OCI-M1 (cell line): Measurements from ENCODE around the gene CD244.

Source experiments
- DNase-seq: peaks from one replicate; lab custom pipeline; 2025; lab: John Stamatoyannopoulos, UW

Gene CD244

DNA sequence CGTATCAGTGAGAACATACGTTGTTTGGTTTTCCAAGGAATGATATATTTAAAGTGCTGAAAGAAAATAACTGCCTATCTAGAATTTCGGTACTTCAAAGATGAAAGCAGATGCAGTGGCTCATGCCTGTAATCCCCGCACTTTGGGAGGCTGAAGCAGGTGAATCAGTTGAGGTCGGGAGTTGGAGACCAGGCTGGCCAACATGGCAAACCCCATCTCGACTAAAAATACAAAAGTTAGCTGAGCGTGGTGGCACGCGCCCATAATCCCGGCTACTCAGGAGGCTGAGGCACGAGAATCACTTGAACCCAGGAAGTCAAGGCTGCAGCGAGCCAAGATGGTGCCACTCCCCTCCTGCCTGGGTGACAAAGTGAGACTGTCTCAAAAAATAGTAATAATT lies 16.4 kb downstream of the CD244 start:
- no peak for DNase-seq

DNA sequence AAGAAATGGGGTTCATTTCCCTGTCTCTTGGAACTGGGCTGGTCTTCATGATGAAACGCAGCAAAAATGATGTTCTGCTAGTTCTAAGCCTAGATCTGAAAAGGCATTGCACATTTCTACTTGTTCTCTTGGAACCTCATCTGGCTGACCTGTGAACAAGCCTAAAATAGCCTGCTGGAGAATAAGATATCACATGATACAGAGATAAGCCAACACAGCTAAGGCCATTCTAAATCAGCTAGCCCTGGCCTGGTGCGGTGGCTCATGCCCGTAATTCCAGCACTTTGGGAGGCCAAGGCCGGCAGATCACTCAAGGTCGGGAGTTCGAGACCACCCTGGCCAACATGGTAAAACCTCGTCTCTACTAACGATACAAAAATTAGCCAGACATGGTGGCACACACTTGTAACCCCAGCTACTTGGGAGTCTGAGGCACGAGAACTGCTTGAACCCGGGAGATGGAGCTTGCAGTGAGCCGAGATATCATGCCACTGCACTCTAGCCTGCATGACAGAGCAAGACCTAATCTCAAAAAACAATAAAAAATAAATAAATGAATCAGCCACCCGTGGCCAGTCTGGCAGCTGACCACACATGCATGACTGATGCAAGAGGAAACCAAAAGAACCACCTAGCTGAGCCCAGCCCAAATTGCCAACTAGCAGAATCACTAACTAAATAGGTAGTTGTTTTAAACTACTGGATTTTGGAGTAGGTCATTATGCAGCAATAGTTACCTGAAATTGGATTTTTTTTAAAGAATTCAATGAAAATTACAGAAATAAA lies 18.0 kb downstream of the CD244 start:
- peak; percentile 83 for DNase-seq

DNA sequence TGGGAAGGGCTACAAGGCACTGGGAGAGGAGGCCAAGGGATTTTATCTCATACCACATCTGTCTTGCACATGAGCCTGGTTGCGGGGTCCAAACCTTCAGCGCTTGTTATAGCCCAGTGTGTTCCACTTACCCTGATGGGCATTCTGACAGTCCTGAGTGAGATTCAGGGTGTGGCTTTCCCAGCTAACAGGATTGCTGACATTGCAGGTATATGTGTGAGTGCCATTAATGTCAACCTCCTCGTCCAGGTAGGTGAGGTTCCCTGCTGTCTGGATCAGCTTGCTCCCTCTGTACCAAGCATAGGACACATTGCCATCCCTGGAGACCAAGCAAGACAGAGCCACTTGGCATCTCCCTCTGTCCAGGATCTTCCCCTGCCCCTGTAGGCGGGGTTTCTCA lies 21.6 kb downstream of the CD244 start:
- DNase-seq, result no peak

DNA sequence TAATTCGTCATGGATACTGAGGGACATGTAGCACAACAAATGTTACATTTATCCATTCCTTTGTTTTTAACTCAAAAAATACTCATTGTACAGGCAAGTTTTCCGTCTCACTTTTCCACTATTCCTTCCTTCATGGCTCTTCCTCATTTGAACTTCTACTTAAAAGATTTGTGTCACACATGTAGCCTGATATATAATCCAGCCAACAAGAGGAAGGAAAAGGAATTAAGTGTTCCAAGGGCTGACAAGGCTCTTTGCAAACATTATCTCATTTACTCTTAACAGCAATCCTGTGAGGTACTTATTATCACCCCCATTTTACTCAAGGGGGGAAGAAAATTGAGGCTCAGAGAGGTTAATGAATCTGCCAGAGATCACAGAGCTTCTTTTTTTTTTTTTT lies 22.9 kb downstream of the CD244 start:
- no peak for DNase-seq

DNA sequence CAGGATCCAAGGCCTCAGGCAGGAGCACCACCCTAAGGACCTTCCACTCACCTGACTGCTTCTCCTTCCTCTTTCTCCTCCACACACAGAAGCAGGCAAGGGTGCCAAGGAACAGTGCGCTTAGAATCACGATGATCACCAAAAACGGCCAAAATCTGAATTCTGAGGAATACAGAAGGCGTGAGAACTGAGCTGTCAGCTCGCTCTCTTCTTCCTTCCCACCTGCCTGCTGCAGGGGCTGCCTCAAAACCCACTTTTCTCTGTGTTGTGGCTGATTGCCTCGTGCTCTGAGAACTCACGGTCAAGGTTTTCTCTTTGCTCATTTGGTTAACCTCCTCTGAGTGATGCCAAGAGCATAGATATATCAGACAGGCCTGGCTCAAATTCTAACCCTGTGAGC lies 23.8 kb downstream of the CD244 start:
- no peak for DNase-seq

DNA sequence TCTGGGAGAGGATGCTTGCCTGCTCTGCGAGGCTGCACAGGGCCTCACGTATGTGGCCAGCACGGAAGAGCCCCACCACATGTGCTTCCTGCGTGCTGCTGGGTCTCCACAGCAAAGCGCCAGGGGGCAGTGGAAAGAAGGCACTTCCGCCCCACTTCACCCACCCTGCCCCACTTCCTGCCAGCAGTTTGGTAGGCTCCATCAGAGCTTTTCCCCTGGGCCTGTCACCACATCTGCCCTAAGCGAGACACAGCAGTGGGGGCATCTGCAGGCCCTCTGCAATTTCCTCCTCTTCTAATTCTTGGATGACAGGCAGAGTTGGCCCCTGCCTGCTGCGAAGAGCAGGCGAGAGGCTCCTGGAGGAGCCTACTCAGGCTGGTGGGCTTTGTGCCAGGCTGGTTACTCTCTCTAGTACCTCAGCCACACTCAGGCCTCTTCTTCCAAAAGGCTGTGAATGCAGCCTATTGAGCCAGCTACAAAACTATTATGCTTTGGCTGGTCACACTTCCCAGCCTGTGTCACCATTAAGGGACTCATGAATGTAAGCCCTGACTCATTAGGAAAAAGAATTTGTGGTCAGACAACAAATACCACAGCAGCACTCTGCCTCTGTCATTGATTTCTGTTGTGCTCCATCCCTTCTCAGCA lies 25.0 kb downstream of the CD244 start:
- no peak for DNase-seq

DNA sequence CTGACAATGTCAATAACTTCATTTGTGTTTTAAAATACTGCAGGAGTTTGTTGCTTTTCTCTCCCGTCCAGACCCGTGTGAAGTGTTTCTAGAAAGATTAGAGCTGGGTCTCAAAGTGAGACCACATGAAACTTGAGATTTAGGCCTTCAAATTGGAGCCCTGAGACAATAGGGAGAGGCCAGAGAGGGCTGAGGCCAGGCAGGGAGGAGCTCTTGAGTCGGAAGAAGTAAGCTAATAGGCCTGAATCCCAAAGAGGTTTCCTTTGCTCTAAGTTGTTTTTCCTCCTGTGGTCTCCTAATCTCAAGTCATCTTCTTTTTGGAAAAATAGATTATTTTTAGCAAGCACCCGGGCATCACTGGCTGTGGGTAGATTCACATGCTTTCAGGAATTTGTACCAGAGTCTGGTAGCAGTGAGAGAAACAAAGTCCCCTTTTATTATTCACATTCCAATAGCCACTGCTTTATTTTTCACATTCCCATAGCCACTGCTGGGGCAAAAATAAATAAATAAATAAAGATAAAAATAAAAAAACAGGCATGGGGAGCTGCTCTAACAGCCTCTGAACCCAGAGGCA lies 25.6 kb downstream of the CD244 start:
- no peak for DNase-seq

DNA sequence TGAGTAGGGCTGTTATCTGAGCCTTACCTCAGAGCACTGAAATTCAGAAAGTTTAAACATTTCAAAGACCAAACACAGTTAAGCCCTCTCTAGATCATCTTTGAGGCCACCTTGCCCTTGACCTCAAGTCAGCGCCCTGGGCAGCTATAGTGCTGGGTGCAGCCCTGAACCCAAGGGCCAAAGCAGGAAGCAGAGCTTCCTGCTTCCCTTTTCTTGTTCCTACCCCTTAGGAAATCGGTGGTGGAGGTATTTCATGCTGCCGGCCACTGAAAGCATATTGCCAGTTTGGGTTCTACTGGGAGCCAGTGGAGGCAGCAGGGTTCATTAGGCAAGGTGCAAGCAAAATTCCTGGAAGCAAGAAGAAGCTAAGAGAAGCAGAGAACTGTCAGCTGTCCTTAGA lies 26.1 kb downstream of the CD244 start:
- DNase-seq, result no peak

DNA sequence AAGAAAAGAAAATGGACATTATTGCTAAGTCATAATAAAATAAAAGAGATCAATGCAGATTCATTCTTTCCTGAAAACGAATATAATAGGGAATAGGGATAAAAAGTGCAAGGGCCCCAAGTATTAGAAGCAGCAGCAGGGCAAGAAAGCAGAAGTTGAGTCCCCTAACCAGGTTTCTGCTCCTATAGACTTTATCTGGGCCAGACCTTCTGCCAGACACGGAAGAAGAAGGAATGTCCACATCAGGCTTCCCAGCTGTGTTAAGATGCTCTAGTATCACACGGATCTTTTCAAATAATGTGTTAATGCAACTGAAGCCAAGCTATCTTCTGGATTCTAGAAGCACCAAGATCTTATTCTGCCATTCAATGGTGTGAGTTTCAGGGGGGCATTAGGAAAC lies 26.9 kb downstream of the CD244 start:
- peak; percentile 78 for DNase-seq

DNA sequence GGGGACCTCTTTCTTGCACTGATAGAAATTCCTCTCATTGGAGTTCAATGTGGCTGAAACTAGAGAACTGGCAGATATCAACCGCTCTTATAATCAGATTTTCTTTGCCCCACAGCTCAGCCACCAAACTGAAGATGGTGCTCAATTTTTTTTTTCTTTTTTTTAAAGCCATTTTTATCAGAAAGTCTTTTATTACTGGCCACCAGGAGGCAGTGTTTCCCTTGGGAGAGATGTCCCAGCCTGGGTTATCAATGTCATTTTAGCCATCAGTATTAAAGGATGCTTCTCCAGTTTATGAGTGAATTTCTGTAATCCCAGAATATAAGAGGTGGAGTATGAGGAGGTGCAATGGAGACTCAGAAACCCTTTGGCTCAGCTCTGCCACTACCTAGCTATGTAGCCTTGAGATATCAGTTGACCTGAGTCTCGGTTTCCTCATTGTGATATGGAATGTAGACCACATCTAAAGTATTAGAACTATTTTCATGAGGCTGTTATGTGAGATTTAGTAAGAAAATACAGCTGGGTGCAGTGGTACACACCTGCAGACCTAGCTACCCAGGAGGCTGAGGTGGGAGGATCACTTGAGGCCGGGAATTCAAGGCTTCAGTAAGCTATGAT lies 27.6 kb downstream of the CD244 start:
- peak; percentile 79 for DNase-seq

DNA sequence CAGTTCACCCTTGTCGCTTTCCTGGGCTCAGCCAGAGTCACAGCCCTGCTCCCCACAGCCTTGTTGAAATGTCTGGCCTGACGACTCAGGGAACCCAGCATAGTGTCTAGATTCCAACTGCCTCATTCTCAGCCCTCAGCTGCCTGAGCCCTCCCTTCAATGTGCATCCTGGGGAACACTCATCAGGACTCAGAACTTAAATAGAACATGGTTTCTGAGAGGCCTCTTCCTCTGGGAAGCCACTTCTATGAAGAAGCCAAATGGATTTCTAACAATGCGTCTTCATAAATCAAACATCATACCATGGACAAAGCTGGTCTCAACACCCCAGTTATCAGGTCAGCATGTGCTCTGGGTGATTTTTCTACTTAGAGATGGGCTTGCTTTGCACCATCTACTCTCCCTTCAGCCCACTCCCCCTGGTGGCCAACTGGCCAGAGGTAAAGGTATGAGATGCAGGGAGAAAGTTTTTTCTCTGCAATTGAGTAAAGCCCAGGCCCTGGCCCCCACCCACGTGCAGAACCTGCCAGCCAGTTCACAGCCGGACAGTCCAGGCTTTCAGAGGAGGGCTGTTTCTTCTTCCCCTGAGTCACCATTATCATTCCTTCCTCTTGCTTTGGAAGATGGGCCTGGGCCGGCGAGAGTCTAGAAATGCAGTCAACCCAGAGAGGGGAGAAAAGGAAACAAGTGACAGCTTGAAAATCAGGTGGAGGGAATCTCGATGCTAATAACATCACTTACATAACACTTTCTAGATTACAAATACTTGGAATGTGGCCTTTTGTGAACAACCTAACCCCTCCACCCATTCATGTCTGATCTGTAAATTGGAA lies 32.1 kb downstream of the CD244 start:
- DNase-seq, result peak; percentile 65

DNA sequence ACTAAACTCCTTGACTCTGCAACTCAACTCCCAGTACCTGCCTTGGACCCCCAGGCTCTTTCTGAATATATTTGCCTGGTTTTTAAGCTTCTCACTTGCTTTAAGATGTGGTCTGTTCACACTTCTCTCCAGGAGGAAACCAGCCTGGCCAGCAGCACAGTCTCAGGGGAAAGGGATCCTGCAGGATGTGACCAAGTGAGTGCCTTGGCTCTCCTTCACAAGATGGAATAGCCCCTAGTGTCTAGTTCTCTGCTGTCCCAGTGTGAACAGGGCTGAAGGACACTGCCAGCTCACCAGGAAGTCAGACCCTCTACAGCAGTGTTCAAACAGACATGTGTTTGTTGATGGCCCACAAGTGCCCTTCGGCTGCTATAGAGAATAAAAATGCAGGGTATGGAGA lies 32.9 kb downstream of the CD244 start:
- no peak for DNase-seq

DNA sequence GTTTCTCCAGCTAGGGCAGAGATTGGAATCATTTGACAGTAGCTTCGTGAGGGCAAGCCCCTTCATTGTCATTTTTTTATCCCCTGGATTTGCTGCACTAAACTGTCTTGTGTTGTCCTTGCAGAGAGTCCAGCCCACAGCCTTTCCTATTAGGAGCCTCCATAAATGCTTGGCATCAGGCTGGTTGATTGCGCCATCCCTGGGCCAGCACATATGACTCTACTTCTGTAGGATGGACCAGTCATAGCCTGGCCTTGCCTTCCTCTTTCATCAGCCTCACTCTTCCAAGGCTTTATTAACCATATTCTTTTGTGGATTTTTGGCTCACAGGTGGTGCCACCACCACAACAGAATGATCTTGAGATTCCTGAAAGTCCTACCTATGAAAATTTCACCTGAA lies 35.3 kb downstream of the CD244 start:
- peak; percentile 44 for DNase-seq

DNA sequence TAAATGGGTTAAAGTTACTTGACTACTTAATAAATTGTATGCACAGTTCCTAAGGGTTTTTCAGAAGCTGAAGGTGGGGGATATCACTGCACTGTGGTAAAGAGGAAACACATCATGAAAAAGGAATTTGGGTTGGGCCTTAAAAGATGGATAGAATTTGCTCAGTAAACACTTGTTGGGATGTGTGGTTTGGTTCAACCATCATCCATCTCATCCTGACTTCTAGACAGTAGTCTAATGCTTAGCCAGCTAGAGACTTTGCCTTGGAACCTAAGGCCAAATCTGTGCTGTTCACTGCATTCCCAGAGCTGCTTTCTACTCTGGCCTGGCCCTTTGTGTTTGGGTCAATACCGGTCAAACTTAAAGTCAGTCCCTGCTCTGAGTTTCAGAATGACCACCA lies 36.1 kb downstream of the CD244 start:
- no peak for DNase-seq

DNA sequence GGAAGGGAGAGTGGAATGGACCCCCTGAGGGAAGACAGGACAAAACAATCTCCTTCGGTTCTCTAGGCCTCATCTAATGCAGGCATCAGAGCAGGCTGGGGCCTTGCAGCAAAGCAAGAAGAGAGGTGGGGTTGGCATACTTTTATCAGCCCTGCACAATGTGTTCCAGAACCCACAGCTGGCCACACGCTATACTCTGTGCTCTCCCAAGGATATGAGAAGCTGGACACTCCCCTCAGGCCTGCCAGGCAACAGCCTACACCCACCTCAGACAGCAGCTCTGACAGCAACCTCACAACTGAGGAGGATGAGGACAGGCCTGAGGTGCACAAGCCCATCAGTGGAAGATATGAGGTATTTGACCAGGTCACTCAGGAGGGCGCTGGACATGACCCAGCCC lies 39.4 kb downstream of the CD244 start:
- peak; percentile 31 for DNase-seq

DNA sequence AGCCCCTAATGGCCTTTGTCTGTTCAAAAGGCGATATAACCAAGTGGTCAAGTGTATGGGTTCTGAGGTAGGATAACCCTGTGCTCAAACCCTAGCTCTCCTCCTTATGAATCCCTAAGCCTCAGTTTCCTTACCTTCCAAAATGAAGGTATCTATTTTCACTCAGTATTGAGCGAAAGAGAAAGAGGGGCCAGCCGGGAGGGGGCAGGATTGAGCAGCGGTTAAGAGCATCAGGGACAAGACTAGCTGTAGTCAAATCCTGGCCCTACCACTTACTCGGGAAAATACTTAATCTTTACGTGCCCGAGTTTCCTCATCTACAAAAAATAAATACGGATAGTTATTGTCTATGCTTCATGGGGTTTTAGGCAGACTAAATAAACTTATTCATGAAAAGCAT lies 41.1 kb downstream of the CD244 start:
- no peak for DNase-seq

DNA sequence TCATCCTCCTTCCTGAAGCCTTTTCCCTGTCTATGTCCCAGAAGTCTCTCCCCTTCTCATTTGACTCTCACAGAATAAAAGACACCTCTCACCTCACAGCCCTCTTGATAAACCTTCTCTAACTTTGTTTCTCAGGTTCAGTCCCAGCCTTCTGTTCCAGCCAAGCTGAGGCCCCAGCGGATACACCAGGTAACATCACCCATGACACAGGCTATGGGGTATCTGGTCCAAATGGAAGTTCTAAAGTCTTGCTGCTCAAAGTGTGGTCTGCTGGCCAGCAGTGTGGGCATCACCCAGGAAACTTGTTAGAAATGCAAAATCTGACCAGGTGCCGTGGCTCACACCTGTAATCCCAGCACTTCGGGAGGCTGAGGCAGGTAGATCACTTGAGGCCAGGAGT lies 43.5 kb downstream of the CD244 start:
- no peak for DNase-seq

DNA sequence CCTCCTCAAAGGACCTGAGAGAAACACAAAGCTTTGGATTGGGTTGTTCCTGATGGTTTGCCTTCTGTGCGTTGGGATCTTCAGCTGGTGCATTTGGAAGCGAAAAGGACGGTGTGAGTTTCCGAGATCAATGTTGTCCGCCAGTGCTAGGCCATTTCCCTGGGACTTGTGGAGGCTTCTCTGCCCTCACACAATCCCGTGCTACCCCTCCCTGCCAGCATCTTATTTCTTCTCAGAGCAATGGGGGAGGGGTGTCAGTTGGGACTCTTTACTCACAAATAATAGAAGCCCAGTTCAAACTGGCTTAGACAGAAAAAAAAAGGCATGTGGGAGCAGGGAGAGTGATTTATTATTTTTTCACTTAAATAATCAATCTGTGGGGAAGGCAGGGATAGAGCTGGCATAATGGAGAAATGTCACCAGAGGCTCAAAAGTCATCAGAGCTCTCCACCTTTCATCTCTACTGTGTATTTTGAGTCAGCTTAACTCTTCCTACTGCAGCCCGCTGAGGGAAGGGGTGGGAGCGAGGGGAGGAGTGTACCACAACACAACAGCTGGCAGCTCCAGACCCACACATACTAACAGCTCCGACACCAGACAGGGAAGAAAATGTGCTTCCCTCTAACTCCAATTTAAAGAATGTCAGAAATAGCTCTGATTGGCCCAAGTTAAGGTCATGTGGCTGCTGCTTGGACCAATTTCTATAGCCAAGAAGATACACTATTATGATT lies 44.3 kb downstream of the CD244 start:
- no peak for DNase-seq

DNA sequence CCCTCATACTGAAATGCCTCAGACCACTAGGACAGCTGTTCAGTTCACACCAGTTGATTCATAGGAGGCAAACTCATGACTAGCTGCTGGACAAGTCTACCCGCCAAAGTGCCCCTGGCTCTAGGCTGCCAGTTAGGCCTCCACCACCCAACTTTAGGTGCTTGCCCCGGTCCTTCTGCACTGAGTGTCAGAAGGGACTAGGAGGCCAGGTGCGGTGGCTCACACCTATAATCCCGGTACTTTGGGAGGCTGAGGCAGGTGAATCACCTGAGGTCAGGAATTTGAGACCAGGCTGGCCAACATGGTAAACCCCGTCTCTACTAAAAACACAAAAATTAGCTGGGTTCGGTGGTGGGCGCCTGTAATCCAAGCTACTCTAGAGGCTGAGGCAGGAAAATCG lies 47.8 kb downstream of the CD244 start:
- no peak for DNase-seq

DNA sequence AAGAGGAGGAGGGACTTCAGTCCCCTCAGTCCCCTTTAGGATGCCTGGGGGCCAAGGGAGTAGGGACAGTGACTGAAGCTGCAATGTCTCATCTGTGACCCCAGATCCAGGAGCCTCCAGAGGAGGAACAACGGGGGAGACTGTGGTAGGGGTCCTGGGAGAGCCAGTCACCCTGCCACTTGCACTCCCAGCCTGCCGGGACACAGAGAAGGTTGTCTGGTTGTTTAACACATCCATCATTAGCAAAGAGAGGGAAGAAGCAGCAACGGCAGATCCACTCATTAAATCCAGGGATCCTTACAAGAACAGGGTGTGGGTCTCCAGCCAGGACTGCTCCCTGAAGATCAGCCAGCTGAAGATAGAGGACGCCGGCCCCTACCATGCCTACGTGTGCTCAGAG lies 48.4 kb downstream of the CD244 start:
- no peak for DNase-seq

DNA sequence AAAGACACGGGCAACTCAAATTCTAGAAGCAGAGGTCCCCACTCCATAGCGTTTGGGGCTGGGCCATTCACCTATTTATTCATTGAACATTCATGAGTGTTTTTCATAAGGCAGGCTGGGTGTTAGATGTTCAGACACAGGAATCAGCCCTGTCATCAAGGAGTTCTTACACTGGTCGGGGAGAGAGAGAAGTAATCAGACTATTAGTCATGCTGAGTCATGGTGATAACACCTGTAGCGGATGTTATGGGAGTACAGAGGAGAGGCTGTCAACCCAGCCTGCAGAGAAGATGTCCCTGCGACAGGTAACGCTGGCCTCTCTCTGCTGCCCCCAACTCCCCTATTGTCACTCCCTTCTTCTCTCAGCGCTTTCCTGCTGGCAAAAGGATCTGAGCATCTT lies 49.5 kb downstream of the CD244 start:
- no peak for DNase-seq

DNA sequence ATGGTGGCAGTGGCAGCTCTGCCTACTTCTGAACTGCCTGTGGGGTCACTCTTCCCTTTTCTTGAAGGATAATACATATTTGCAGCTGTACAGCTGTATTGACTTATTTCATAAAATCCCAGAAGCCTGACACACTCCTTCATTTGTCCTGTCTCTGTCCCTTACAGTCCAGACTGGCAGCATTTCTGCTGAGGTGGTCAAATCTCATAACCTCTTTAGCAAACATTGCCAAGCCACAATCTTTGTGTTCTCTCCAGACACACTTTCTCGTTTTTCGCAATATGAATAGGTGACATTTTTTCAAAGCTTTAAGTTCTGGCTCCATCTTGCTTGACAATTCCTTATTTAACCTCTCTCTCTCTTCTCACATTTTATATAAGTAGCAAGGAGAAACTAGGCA lies 51.5 kb downstream of the CD244 start:
- no peak for DNase-seq
